Stomach smooth muscle (tissue), 2 donors: ENCODE data around the gene TUBA1C.
"Not testable (repeated sequence)": the region's sequence is repeated elsewhere in the genome, so short reads cannot be mapped to it uniquely, and the experiment has no call there.

ENCODE experiments used
- H3K27ac ChIP-seq: one replicate; pipeline ENCODE4 v1.7.0; 2013; ENCODE audit warnings: mild to moderate bottlenecking, low read length, inconsistent platforms
- H3K27me3 ChIP-seq, 2 donors: one replicate each; pipeline ENCODE4 v1.7.0; 2013; ENCODE audit warnings: low read length in 2 of 2; ENCODE audit not compliant: insufficient read depth in 2 of 2, control insufficient read depth in 1 of 2
- H3K36me3 ChIP-seq, 2 donors: one replicate each; pipeline ENCODE4 v1.7.0; 2013; ENCODE audit warnings: low read length in 2 of 2; ENCODE audit not compliant: control insufficient read depth in 2 of 2, insufficient read depth in 2 of 2
- H3K4me1 ChIP-seq: one replicate; pipeline ENCODE4 v1.7.0; 2013; ENCODE audit warnings: low read length; ENCODE audit not compliant: control insufficient read depth, insufficient read depth
- H3K4me3 ChIP-seq, 2 donors: one replicate each; pipeline ENCODE4 v1.7.0; 2013; ENCODE audit warnings: low read length in 2 of 2
- H3K9ac ChIP-seq, 2 donors: one replicate each; pipeline ENCODE4 v1.7.0; 2013; ENCODE audit warnings: low read length in 2 of 2, mild to moderate bottlenecking in 1 of 2
- H3K9me3 ChIP-seq, 2 donors: one replicate each; pipeline ENCODE4 v1.7.0; 2013; ENCODE audit warnings: low read length in 2 of 2; ENCODE audit not compliant: control insufficient read depth in 2 of 2
- donor health status: healthy.
- donor health status: Pancreatic carcinoma.

Gene TUBA1C

GRCh38 chr12:49297695-49298060 is 32.8 kb downstream of the TUBA1C start:
- Histone ChIP-seq H3K36me3 (no peaks in the 10 kb centered on the region), H3K4me1 (peaks cover 24% of the 10 kb centered on the region), H3K4me3 (no peak overlapping the region), H3K27me3 (peaks cover 45 to 47% of the 10 kb centered on the region in 2 donors), H3K9me3 (no peaks in the 10 kb centered on the region), H3K27ac (no peak overlapping the region), H3K9ac (no peak overlapping the region)

GRCh38 chr12:49298160-49298559 is 33.3 kb downstream of the TUBA1C start:
- Histone ChIP-seq H3K4me1 (peaks cover 23% of the 10 kb centered on the region), H3K36me3 (no peaks in the 10 kb centered on the region), H3K27ac (no peak overlapping the region), H3K27me3 (peaks cover 45 to 47% of the 10 kb centered on the region in 2 donors), H3K9ac (no peak overlapping the region), H3K4me3 (no peak overlapping the region), H3K9me3 (no peaks in the 10 kb centered on the region)

- no peak overlapping the region for H3K27ac ChIP-seq
- H3K36me3 ChIP-seq: no peaks in the 10 kb centered on the region
- H3K9ac ChIP-seq: no peak overlapping the region
- no peak overlapping the region for H3K4me3 ChIP-seq
- H3K4me1 ChIP-seq: peaks cover 6% of the 10 kb centered on the region
- peaks cover 23 to 26% of the 10 kb centered on the region in 2 donors for H3K27me3 ChIP-seq
- no peaks in the 10 kb centered on the region for H3K9me3 ChIP-seq
Observed at GRCh38 chr12:49301760-49302159, 36.9 kb downstream of the TUBA1C start.

GRCh38 chr12:49304161-49304560 is 39.3 kb downstream of the TUBA1C start:
- H3K4me3 ChIP-seq: no peak overlapping the region
- no peaks in the 10 kb centered on the region for H3K9me3 ChIP-seq
- H3K4me1 ChIP-seq: no peaks in the 10 kb centered on the region
- peaks cover 3 to 8% of the 10 kb centered on the region in 2 donors for H3K27me3 ChIP-seq
- no peaks in the 10 kb centered on the region for H3K36me3 ChIP-seq
- no peak overlapping the region for H3K27ac ChIP-seq
- H3K9ac ChIP-seq: no peak overlapping the region

- no peak overlapping the region for H3K27ac ChIP-seq
- no peaks in the 10 kb centered on the region for H3K9me3 ChIP-seq
- H3K36me3 ChIP-seq: no peaks in the 10 kb centered on the region
- no peak overlapping the region for H3K9ac ChIP-seq
- no peak overlapping the region for H3K4me3 ChIP-seq
- peaks cover 2 to 7% of the 10 kb centered on the region in 2 donors for H3K27me3 ChIP-seq
- H3K4me1 ChIP-seq: no peaks in the 10 kb centered on the region
Observed at GRCh38 chr12:49305762-49306510, 41.1 kb downstream of the TUBA1C start.

GRCh38 chr12:49309386-49309785 is 44.5 kb downstream of the TUBA1C start:
- Histone ChIP-seq H3K27me3 (no peaks in the 10 kb centered on the region), H3K4me1 (no peaks in the 10 kb centered on the region), H3K27ac (no peak overlapping the region), H3K4me3 (no peak overlapping the region), H3K9me3 (no peaks in the 10 kb centered on the region), H3K9ac (no peak overlapping the region), H3K36me3 (no peaks in the 10 kb centered on the region)

GRCh38 chr12:49310451-49311000 is 45.6 kb downstream of the TUBA1C start:
- H3K9me3 ChIP-seq: not testable (repeated sequence)

GRCh38 chr12:49314811-49315210 is 49.9 kb downstream of the TUBA1C start:
- H3K4me1 ChIP-seq: no peaks in the 10 kb centered on the region
- no peaks in the 10 kb centered on the region for H3K36me3 ChIP-seq
- no peak overlapping the region for H3K27ac ChIP-seq
- no peaks in the 10 kb centered on the region for H3K9me3 ChIP-seq
- peaks cover 0 to 2% of the 10 kb centered on the region in 2 donors for H3K27me3 ChIP-seq
- H3K4me3 ChIP-seq: no peak overlapping the region
- no peak overlapping the region for H3K9ac ChIP-seq

More at GRCh38 chr12:49310451-49311000, 45.6 kb downstream of the TUBA1C start:
- H3K4me1 ChIP-seq, H3K9ac ChIP-seq, H3K27me3 ChIP-seq, H3K4me3 ChIP-seq, H3K27ac ChIP-seq, H3K36me3 ChIP-seq: not testable (repeated sequence)

GRCh38 chr12:49317118-49317517 is 52.2 kb downstream of the TUBA1C start:
- H3K4me1 ChIP-seq, H3K36me3 ChIP-seq, H3K27ac ChIP-seq, H3K9me3 ChIP-seq, H3K9ac ChIP-seq, H3K27me3 ChIP-seq, H3K4me3 ChIP-seq: not testable (repeated sequence)

GRCh38 chr12:49320411-49321103 is 55.7 kb downstream of the TUBA1C start:
- H3K9ac ChIP-seq, H3K27ac ChIP-seq, H3K9me3 ChIP-seq: not testable (repeated sequence)

GRCh38 chr12:49322367-49322707 is 57.5 kb downstream of the TUBA1C start:
- H3K9me3 ChIP-seq: no peaks in the 10 kb centered on the region
- no peaks in the 10 kb centered on the region for H3K27me3 ChIP-seq
- no peak overlapping the region for H3K27ac ChIP-seq
- peaks cover 15% of the 10 kb centered on the region for H3K4me1 ChIP-seq
- H3K36me3 ChIP-seq: no peaks in the 10 kb centered on the region
- H3K9ac ChIP-seq: peak overlapping the region; percentile 65 to 73
- peak overlapping the region; percentile 59 to 84 for H3K4me3 ChIP-seq

More at GRCh38 chr12:49320411-49321103, 55.7 kb downstream of the TUBA1C start:
- H3K4me3 ChIP-seq, H3K36me3 ChIP-seq, H3K27me3 ChIP-seq: not testable (repeated sequence)
- H3K4me1 ChIP-seq: peaks cover 15% of the 10 kb centered on the region
